ENCODE data around the gene ZNF750. TPM values are rescaled to one million over a fixed set of nuclear protein-coding genes. Genes with fewer than 3 reads are reported as not detected.

Gene ZNF750
- total RNA-seq, 1 experiment from 2014 or later, result 0.44 TPM

- H2AFZ ChIP-seq, result no peak overlapping the region
- H4K20me1 ChIP-seq (ENCODE audit: insufficient read depth), result no peaks in the 10 kb centered on the region
- DNase-seq, result no peak
- H3K27me3 ChIP-seq (ENCODE audit: insufficient read depth, low read depth), result no peaks in the 10 kb centered on the region
- no peak overlapping the region for H3K27ac ChIP-seq
- H3F3A ChIP-seq (ENCODE audit: insufficient read depth, low read depth), result peaks cover 10% of the 10 kb centered on the region
- POLR2A ChIA-PET (ENCODE audit: unreplicated experiment), result no interaction called here
- no peaks in the 10 kb centered on the region for H3K36me3 ChIP-seq (ENCODE audit: low read depth)
- intact Hi-C loops (cut with micrococcal nuclease; ENCODE audit: unreplicated experiment), result no loop called here
- no peaks in the 10 kb centered on the region for H3K9me3 ChIP-seq (ENCODE audit: insufficient read depth, low read depth)
- no peaks in the 10 kb centered on the region for H3K79me2 ChIP-seq (ENCODE audit: low read depth)
- BruUV-seq (replicated peaks), result no TSS peak
- H3K4me3 ChIP-seq, result no peak overlapping the region
- no peak for TF ChIP-seq EZH2 (IDR thresholded peaks at IDR 0.05; ENCODE audit: low read depth)
- TF ChIP-seq, protein P1, sequence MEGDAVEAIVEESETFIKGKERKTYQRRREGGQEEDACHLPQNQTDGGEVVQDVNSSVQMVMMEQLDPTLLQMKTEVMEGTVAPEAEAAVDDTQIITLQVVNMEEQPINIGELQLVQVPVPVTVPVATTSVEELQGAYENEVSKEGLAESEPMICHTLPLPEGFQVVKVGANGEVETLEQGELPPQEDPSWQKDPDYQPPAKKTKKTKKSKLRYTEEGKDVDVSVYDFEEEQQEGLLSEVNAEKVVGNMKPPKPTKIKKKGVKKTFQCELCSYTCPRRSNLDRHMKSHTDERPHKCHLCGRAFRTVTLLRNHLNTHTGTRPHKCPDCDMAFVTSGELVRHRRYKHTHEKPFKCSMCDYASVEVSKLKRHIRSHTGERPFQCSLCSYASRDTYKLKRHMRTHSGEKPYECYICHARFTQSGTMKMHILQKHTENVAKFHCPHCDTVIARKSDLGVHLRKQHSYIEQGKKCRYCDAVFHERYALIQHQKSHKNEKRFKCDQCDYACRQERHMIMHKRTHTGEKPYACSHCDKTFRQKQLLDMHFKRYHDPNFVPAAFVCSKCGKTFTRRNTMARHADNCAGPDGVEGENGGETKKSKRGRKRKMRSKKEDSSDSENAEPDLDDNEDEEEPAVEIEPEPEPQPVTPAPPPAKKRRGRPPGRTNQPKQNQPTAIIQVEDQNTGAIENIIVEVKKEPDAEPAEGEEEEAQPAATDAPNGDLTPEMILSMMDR (conservative IDR thresholded peaks at IDR 0.05), result no peak
- no peak overlapping the region for H3K4me2 ChIP-seq
- peaks cover 16% of the 10 kb centered on the region for H3K4me1 ChIP-seq (replicated peaks; ENCODE audit: insufficient read depth)
- H3K9me2 ChIP-seq (ENCODE audit: insufficient read depth), result no peaks in the 10 kb centered on the region
- CTCF ChIA-PET, result no interaction called here
Measured at GRCh38 chr17:82845163-82845807, 5.5 kb upstream of the ZNF750 start.

DNA sequence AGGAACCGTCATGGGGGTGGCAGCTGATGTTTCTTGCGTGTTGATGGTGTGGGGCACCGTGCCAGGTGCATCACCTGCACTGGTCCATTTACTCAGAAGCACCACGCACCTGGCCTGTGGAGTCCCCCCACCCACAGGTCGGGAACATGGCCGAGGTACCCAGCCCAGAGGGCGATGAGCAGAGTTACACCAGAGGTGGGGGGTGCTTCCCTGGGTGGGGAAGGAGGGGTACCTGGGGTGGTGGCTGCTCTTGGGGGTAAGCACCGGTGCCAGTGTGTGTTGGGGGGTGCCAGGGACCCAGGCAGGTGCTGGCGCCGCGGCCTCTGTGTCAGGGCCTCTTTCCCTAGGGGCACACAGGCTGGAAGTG lies 5.0 kb upstream of the ZNF750 start:
- POLR2A ChIA-PET (ENCODE audit: unreplicated experiment), result no interaction called here
- H3K79me2 ChIP-seq (ENCODE audit: low read depth), result no peaks in the 10 kb centered on the region
- H3K27me3 ChIP-seq (ENCODE audit: insufficient read depth, low read depth), result no peaks in the 10 kb centered on the region
- DNase-seq, result no peak
- intact Hi-C loops (cut with micrococcal nuclease; ENCODE audit: unreplicated experiment), result no loop called here
- no peak overlapping the region for H3K4me3 ChIP-seq
- TF ChIP-seq EZH2 (IDR thresholded peaks at IDR 0.05; ENCODE audit: low read depth), result no peak
- TF ChIP-seq, protein P1 (conservative IDR thresholded peaks at IDR 0.05), result no peak
- H3F3A ChIP-seq (ENCODE audit: insufficient read depth, low read depth), result peaks cover 10% of the 10 kb centered on the region
- BruUV-seq (replicated peaks), result no TSS peak
- H4K20me1 ChIP-seq (ENCODE audit: insufficient read depth), result no peaks in the 10 kb centered on the region
- CTCF ChIA-PET, result no interaction called here
- no peaks in the 10 kb centered on the region for H3K9me3 ChIP-seq (ENCODE audit: insufficient read depth, low read depth)
- H3K4me1 ChIP-seq (replicated peaks; ENCODE audit: insufficient read depth), result peaks cover 21% of the 10 kb centered on the region
- H3K36me3 ChIP-seq (ENCODE audit: low read depth), result no peaks in the 10 kb centered on the region
- H3K9me2 ChIP-seq (ENCODE audit: insufficient read depth), result no peaks in the 10 kb centered on the region
- no peak overlapping the region for H3K4me2 ChIP-seq
- H3K27ac ChIP-seq, result no peak overlapping the region
- H2AFZ ChIP-seq, result no peak overlapping the region

DNA sequence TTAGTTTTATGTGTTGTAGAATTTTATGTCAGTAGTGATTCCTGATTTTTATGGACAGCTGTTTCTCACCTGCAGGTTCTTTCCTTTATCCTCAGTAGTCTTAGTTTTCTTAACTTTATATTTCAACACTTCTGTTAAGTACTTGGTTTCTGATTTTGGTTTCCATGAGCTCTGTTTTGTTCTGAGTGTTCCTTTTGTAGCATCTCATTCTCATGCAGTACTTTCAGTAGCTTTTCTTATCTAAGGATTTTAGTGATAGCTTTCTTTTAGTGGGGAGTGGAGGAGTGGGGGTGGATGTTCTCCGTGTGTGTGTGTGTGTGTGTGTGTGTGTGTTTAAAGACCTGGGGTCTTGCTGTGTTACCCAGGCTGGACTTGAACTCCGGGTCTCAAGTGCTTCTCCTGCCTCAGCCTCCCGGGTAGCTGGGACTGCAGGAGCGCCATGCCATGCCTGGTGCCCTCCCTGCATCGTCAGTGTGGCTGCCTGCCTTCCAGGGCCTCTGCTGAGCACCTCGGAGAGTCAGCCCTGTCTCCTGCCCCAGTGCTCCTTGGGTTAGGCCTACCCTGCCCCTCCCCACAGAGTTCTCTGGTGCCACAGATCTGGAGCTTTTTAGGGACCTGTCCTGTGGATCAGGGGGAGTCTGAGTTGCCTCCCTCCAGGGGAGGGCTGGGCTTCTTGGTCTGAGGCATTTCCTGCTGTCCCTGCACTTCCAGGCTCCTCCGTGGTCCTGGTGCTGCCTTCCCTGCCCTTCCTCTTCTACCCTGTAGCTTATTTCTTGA lies 4.3 kb upstream of the ZNF750 start:
- Histone ChIP-seq H3K9me3 (ENCODE audit: insufficient read depth, low read depth) (no peaks in the 10 kb centered on the region), H3K4me2 (no peak overlapping the region), H4K20me1 (ENCODE audit: insufficient read depth) (no peaks in the 10 kb centered on the region), H2AFZ (no peak overlapping the region), H3K4me1 (replicated peaks; ENCODE audit: insufficient read depth) (peaks cover 28% of the 10 kb centered on the region), H3K27ac (no peak overlapping the region), H3K27me3 (ENCODE audit: insufficient read depth, low read depth) (no peaks in the 10 kb centered on the region), H3K4me3 (no peak overlapping the region), H3F3A (ENCODE audit: insufficient read depth, low read depth) (peaks cover 13% of the 10 kb centered on the region), H3K9me2 (ENCODE audit: insufficient read depth) (no peaks in the 10 kb centered on the region), H3K36me3 (ENCODE audit: low read depth) (no peaks in the 10 kb centered on the region), H3K79me2 (ENCODE audit: low read depth) (no peaks in the 10 kb centered on the region)
- no peak for TF ChIP-seq EZH2 (IDR thresholded peaks at IDR 0.05; ENCODE audit: low read depth)
- TF ChIP-seq, protein P1 (conservative IDR thresholded peaks at IDR 0.05), result no peak
- no TSS peak for BruUV-seq (replicated peaks)
- POLR2A ChIA-PET (ENCODE audit: unreplicated experiment), result no interaction called here
- no peak for DNase-seq
- CTCF ChIA-PET, result no interaction called here
- intact Hi-C loops (cut with micrococcal nuclease; ENCODE audit: unreplicated experiment), result no loop called here
